Natural killer cell treated with Interleukin-12 subunit alpha and Interleukin-12 subunit beta and Interleukin-15 and Interleukin-18, amount 100 ng/mL, for 72 hours (primary cell): Measurements from ENCODE around the gene LRRC72. TPM values are rescaled to one million over a fixed set of nuclear protein-coding genes. Genes with fewer than 3 reads are reported as not detected.
A peak's percentile ranks its signal among the peaks of the same experiment; 100 is the strongest.
"Not testable (repeated sequence)": the region's sequence is repeated elsewhere in the genome, so short reads cannot be mapped to it uniquely, and the experiment has no call there.

Source experiments
- ATAC-seq, 2 donors: fragments of 150-1000 bp; cut with Tn5 transposase in 1 of 2; sonication (Bioruptor Pico), chemical (Tn5 transposase) in 1 of 2; 2 replicates each; pipeline ENCODE4 v1.10.0; 2021
- DNase-seq: peaks from one replicate; pipeline ENCODE4 v3.0.0; 2022; ENCODE audit warnings: low spot score
- H3K27ac Mint-ChIP-seq, 2 donors: 1 replicate in 1 of 2; 2 replicates in 1 of 2; pipeline ENCODE4 v1.8.0; 2022; ENCODE audit warnings: mixed read lengths in 2 of 2, mild to moderate bottlenecking in 1 of 2, moderate library complexity in 1 of 2
- H3K27me3 Mint-ChIP-seq, 2 donors: 1 replicate in 1 of 2; 2 replicates in 1 of 2; pipeline ENCODE4 v1.8.0; 2022; ENCODE audit warnings: mixed read lengths in 2 of 2
- H3K36me3 Mint-ChIP-seq: one replicate; pipeline ENCODE4 v1.8.0; 2022; ENCODE audit warnings: mixed read lengths
- H3K4me1 Mint-ChIP-seq, 2 donors: 1 replicate in 1 of 2; 2 replicates in 1 of 2; pipeline ENCODE4 v1.8.0; 2022; ENCODE audit warnings: low read depth in 2 of 2, mixed read lengths in 2 of 2, mild to moderate bottlenecking in 1 of 2
- H3K4me3 Mint-ChIP-seq: one replicate; pipeline ENCODE4 v1.8.0; 2022; ENCODE audit warnings: mixed read lengths
- H3K9me3 Mint-ChIP-seq: 2 replicates; pipeline ENCODE4 v1.8.0; 2022; ENCODE audit warnings: mixed read lengths
- total RNA-seq, 2 donors: library from RNA; stranded (reverse); gene quantifications; one replicate each; pipeline ENCODE4 v1.2.3, GENCODE V29; 2022

LRRC72 gene
- total RNA-seq, 2 donors from 2014 or later: not detected

GRCh38 chr7:16509829-16510228, 16.8 kb upstream of the LRRC72 start:
- Mint-ChIP-seq H3K4me1 (no peaks in the 10 kb centered on the region), H3K4me3 (no peak overlapping the region), H3K9me3 (peaks cover 4% of the 10 kb centered on the region), H3K27me3 (peaks cover 4 to 23% of the 10 kb centered on the region in 2 donors), H3K27ac (no peak overlapping the region), H3K36me3 (no peaks in the 10 kb centered on the region)
- ATAC-seq: peak in 1 of 2 donors; percentile 6
- no peak for DNase-seq

GRCh38 chr7:16511314-16511713, 15.3 kb upstream of the LRRC72 start:
- peaks cover 4% of the 10 kb centered on the region for H3K9me3 Mint-ChIP-seq
- no peaks in the 10 kb centered on the region for H3K4me1 Mint-ChIP-seq
- no peaks in the 10 kb centered on the region for H3K36me3 Mint-ChIP-seq
- H3K27me3 Mint-ChIP-seq: peaks cover 4 to 17% of the 10 kb centered on the region in 2 donors
- DNase-seq (no peak), ATAC-seq (peak; percentile 31 to 59)
- no peak overlapping the region for H3K27ac Mint-ChIP-seq
- H3K4me3 Mint-ChIP-seq: no peak overlapping the region

- Mint-ChIP-seq H3K9me3 (peaks cover 4% of the 10 kb centered on the region), H3K4me1 (no peaks in the 10 kb centered on the region), H3K4me3 (no peak overlapping the region), H3K27me3 (peaks cover 4 to 17% of the 10 kb centered on the region in 2 donors), H3K27ac (no peak overlapping the region), H3K36me3 (no peaks in the 10 kb centered on the region)
- DNase-seq (no peak), ATAC-seq (no peak)
Measured at GRCh38 chr7:16512097-16512496, 14.5 kb upstream of the LRRC72 start.

- Mint-ChIP-seq H3K36me3 (no peaks in the 10 kb centered on the region), H3K27ac (no peak overlapping the region)
- DNase-seq: no peak
Measured at GRCh38 chr7:16514271-16514670, 12.4 kb upstream of the LRRC72 start.

GRCh38 chr7:16514729-16515128, 11.9 kb upstream of the LRRC72 start:
- no peak for DNase-seq
- Mint-ChIP-seq H3K9me3 (no peaks in the 10 kb centered on the region), H3K27ac (no peak overlapping the region), H3K27me3 (peaks cover 0 to 5% of the 10 kb centered on the region in 2 donors), H3K4me1 (no peaks in the 10 kb centered on the region), H3K36me3 (no peaks in the 10 kb centered on the region), H3K4me3 (no peak overlapping the region)
- no peak for ATAC-seq

More at GRCh38 chr7:16514271-16514670, 12.4 kb upstream of the LRRC72 start:
- no peak for ATAC-seq
- H3K4me1 Mint-ChIP-seq: no peaks in the 10 kb centered on the region
- no peaks in the 10 kb centered on the region for H3K9me3 Mint-ChIP-seq
- H3K27me3 Mint-ChIP-seq: peaks cover 0 to 5% of the 10 kb centered on the region in 2 donors
- no peak overlapping the region for H3K4me3 Mint-ChIP-seq

- ATAC-seq: no peak
- Mint-ChIP-seq H3K36me3 (no peaks in the 10 kb centered on the region), H3K4me3 (no peak overlapping the region), H3K4me1 (no peaks in the 10 kb centered on the region), H3K27me3 (peaks cover 0 to 5% of the 10 kb centered on the region in 2 donors), H3K27ac (no peak overlapping the region), H3K9me3 (peaks cover 3% of the 10 kb centered on the region)
- no peak for DNase-seq
Measured at GRCh38 chr7:16515785-16516685, 10.6 kb upstream of the LRRC72 start.

- not testable (repeated sequence) for H3K36me3 Mint-ChIP-seq, H3K27ac Mint-ChIP-seq, H3K4me1 Mint-ChIP-seq, H3K4me3 Mint-ChIP-seq, DNase-seq, ATAC-seq, H3K9me3 Mint-ChIP-seq
- peaks cover 0 to 16% of the 10 kb centered on the region in 2 donors for H3K27me3 Mint-ChIP-seq
Measured at GRCh38 chr7:16519985-16520384, 6.6 kb upstream of the LRRC72 start.

GRCh38 chr7:16524332-16524731, 2.3 kb upstream of the LRRC72 start:
- Mint-ChIP-seq H3K36me3 (no peaks in the 10 kb centered on the region), H3K4me1 (peaks cover 0 to 4% of the 10 kb centered on the region in 2 donors), H3K9me3 (peaks cover 3% of the 10 kb centered on the region), H3K27ac (no peak overlapping the region), H3K27me3 (peaks cover 0 to 16% of the 10 kb centered on the region in 2 donors), H3K4me3 (no peak overlapping the region)
- no peak for ATAC-seq
- DNase-seq: no peak

- no peaks in the 10 kb centered on the region for H3K27me3 Mint-ChIP-seq
- H3K9me3 Mint-ChIP-seq: no peaks in the 10 kb centered on the region
- no peak overlapping the region for H3K4me3 Mint-ChIP-seq
- no peaks in the 10 kb centered on the region for H3K36me3 Mint-ChIP-seq
- DNase-seq: no peak
- H3K27ac Mint-ChIP-seq: no peak overlapping the region
- no peak for ATAC-seq
- peaks cover 0 to 4% of the 10 kb centered on the region in 2 donors for H3K4me1 Mint-ChIP-seq
Measured at GRCh38 chr7:16528520-16528919, 1.9 kb downstream of the LRRC72 start.

GRCh38 chr7:16529697-16530096, 3.1 kb downstream of the LRRC72 start:
- H3K4me1 Mint-ChIP-seq: peaks cover 0 to 4% of the 10 kb centered on the region in 2 donors
- H3K4me3 Mint-ChIP-seq: no peak overlapping the region
- no peak overlapping the region for H3K27ac Mint-ChIP-seq
- no peaks in the 10 kb centered on the region for H3K36me3 Mint-ChIP-seq
- no peaks in the 10 kb centered on the region for H3K27me3 Mint-ChIP-seq
- DNase-seq: no peak
- no peak for ATAC-seq
- no peaks in the 10 kb centered on the region for H3K9me3 Mint-ChIP-seq

- Mint-ChIP-seq H3K4me1 (peaks cover 0 to 4% of the 10 kb centered on the region in 2 donors), H3K36me3 (no peaks in the 10 kb centered on the region), H3K9me3 (no peaks in the 10 kb centered on the region), H3K4me3 (no peak overlapping the region), H3K27me3 (peaks cover 0 to 7% of the 10 kb centered on the region in 2 donors), H3K27ac (no peak overlapping the region)
- ATAC-seq (no peak), DNase-seq (no peak)
Measured at GRCh38 chr7:16531707-16532106, 5.1 kb downstream of the LRRC72 start.

- Mint-ChIP-seq H3K27ac (no peak overlapping the region), H3K9me3 (no peaks in the 10 kb centered on the region), H3K36me3 (no peaks in the 10 kb centered on the region), H3K4me3 (no peak overlapping the region), H3K4me1 (peaks cover 0 to 4% of the 10 kb centered on the region in 2 donors), H3K27me3 (peaks cover 0 to 7% of the 10 kb centered on the region in 2 donors)
- ATAC-seq: no peak
- DNase-seq: no peak
Measured at GRCh38 chr7:16532272-16532671, 5.6 kb downstream of the LRRC72 start.

- no peak for ATAC-seq
- Mint-ChIP-seq H3K4me3 (no peak overlapping the region), H3K27ac (no peak overlapping the region), H3K4me1 (no peaks in the 10 kb centered on the region), H3K27me3 (peaks cover 0 to 7% of the 10 kb centered on the region in 2 donors), H3K9me3 (no peaks in the 10 kb centered on the region), H3K36me3 (no peaks in the 10 kb centered on the region)
- DNase-seq: no peak
Measured at GRCh38 chr7:16535500-16535899, 8.9 kb downstream of the LRRC72 start.

GRCh38 chr7:16540559-16540958, 13.9 kb downstream of the LRRC72 start:
- not testable (repeated sequence) for H3K4me3 Mint-ChIP-seq, H3K27me3 Mint-ChIP-seq, H3K27ac Mint-ChIP-seq, H3K36me3 Mint-ChIP-seq, H3K9me3 Mint-ChIP-seq, ATAC-seq, DNase-seq, H3K4me1 Mint-ChIP-seq
